Astrocyte (in vitro differentiated cells and primary cell): ENCODE results near the gene MAP2K2. TPM values are rescaled to one million over a fixed set of nuclear protein-coding genes. Genes with fewer than 3 reads are reported as not detected.

ENCODE experiments used
- DNase-seq: peaks from one replicate; pipeline ENCODE4 v3.0.0-alpha.2; 2010; ENCODE audit warnings: low read depth
- FAIRE-seq: peaks from 2 replicates; lab custom pipeline; 2011; peaks lifted over from hg19 to GRCh38; lab: Jason Lieb, UNC
- H2AFZ ChIP-seq: 2 replicates; pipeline ENCODE4 v1.6.0; 2012; ENCODE audit warnings: low read depth, low read length, inconsistent platforms
- H3K27ac ChIP-seq: 2 replicates; pipeline ENCODE4 v1.5.1; 2011; ENCODE audit warnings: low read depth, low read length, inconsistent platforms
- H3K27me3 ChIP-seq: 2 replicates; pipeline ENCODE4 v1.6.0; 2011; ENCODE audit warnings: low read length, inconsistent platforms; ENCODE audit not compliant: insufficient read depth
- H3K36me3 ChIP-seq: 2 replicates; pipeline ENCODE4 v1.5.1; 2011; ENCODE audit warnings: low read length, inconsistent platforms; ENCODE audit not compliant: insufficient read depth
- H3K4me1 ChIP-seq: 2 replicates; pipeline ENCODE4 v1.5.1; 2011; ENCODE audit warnings: low read length, inconsistent platforms; ENCODE audit not compliant: insufficient read depth
- H3K4me2 ChIP-seq: 2 replicates; pipeline ENCODE4 v1.6.0; 2012; ENCODE audit warnings: low read length, inconsistent platforms
- H3K4me3 ChIP-seq: 2 replicates; pipeline ENCODE4 v1.5.1; 2011; ENCODE audit warnings: low read depth, mild to moderate bottlenecking, low read length, inconsistent platforms; ENCODE audit not compliant: insufficient read depth
- H3K79me2 ChIP-seq: 2 replicates; pipeline ENCODE4 v1.6.0; 2012; ENCODE audit warnings: mild to moderate bottlenecking, low read length, inconsistent platforms; ENCODE audit not compliant: insufficient read depth
- H3K9ac ChIP-seq: 2 replicates; pipeline ENCODE4 v1.6.0; 2012; ENCODE audit warnings: mild to moderate bottlenecking, low read length, inconsistent platforms
- H3K9me3 ChIP-seq: 2 replicates; pipeline ENCODE4 v1.5.1; 2012; ENCODE audit warnings: low read depth, mild to moderate bottlenecking, low read length, inconsistent platforms; ENCODE audit not compliant: insufficient read depth
- H4K20me1 ChIP-seq: 2 replicates; pipeline ENCODE4 v1.6.0; 2012; ENCODE audit warnings: low read length, inconsistent platforms; ENCODE audit not compliant: insufficient read depth
- H3K27ac Mint-ChIP-seq: one replicate; pipeline ENCODE4 v1.8.0; 2021; ENCODE audit warnings: mild to moderate bottlenecking, mixed read lengths; ENCODE audit not compliant: unreplicated experiment
- H3K27me3 Mint-ChIP-seq: one replicate; pipeline ENCODE4 v1.8.0; 2021; ENCODE audit warnings: low read depth, mixed read lengths; ENCODE audit not compliant: unreplicated experiment
- H3K36me3 Mint-ChIP-seq: one replicate; pipeline ENCODE4 v1.8.0; 2021; ENCODE audit warnings: low read depth, mixed read lengths; ENCODE audit not compliant: unreplicated experiment
- H3K4me1 Mint-ChIP-seq: one replicate; pipeline ENCODE4 v1.8.0; 2021; ENCODE audit warnings: low read depth, mixed read lengths; ENCODE audit not compliant: unreplicated experiment
- H3K4me3 Mint-ChIP-seq: one replicate; pipeline ENCODE4 v1.8.0; 2021; ENCODE audit warnings: mild to moderate bottlenecking, moderate library complexity, mixed read lengths; ENCODE audit not compliant: unreplicated experiment
- H3K9me3 Mint-ChIP-seq: one replicate; pipeline ENCODE4 v1.8.0; 2021; ENCODE audit warnings: mild to moderate bottlenecking, mixed read lengths; ENCODE audit not compliant: unreplicated experiment
- EZH2 ChIP-seq: IDR thresholded peaks from 2 replicates; pipeline ENCODE4 v1.6.1; 2012; ENCODE audit warnings: mild to moderate bottlenecking, low read length, inconsistent platforms; ENCODE audit not compliant: insufficient read depth
- total RNA-seq: library from RNA; stranded (reverse); gene quantifications from 2 replicates; pipeline ENCODE4 v1.2.1, GENCODE V29; 2021
- TF ChIP-seq, protein P1 (sequence below): IDR thresholded peaks from 2 replicates; pipeline ENCODE4 v1.5.1; 2011; ENCODE audit warnings: low read depth, mild to moderate bottlenecking, inconsistent platforms, low read length, moderate library complexity; ENCODE audit not compliant: insufficient read depth

Gene MAP2K2
- total RNA-seq, 1 donor from 2014 or later = 190 TPM

DNA sequence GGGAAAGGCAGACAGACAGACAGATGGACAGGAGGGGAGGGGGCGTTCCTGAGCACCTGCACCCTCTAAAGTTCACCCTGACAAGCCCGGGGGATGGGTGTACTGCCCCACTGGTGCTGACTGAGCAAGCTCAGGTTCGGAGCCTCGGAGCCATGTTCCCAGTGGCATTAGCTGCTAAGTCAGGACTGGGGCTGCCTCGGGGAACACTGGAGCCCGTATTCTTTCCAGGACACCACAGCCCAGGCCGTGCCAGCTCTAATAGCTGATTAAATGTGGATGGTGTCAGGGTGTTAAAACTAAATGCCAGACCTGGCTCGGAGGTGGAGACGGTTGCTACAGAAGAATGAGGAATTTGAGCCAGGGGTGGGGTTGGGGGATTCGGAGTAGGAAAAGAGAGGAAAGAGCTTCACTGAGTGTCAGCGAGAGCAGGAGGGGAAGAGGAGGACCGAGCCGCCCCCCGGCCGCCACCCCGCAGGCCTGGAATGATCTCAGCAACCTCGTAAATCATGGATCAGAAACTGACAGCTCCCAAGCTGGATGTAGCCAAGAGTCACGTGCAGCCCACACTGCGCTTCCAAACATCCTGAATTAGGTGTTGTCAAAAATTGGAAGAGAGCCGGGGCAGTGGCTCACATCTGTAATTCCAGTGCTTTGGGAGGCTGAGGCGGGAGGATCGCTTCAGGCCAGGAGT lies 10.4 kb downstream of the MAP2K2 start:
- Mint-ChIP-seq H3K36me3 (peaks cover 19% of the 10 kb centered on the region), H3K9me3 (no peaks in the 10 kb centered on the region), H3K4me3 (no peak overlapping the region), H3K27me3 (no peaks in the 10 kb centered on the region), H3K4me1 (no peaks in the 10 kb centered on the region), H3K27ac (no peak overlapping the region)
- Histone ChIP-seq H3K9ac (no peak overlapping the region), H2AFZ (no peak overlapping the region), H3K27me3 (no peaks in the 10 kb centered on the region), H3K27ac (no peak overlapping the region), H3K79me2 (peaks cover 29% of the 10 kb centered on the region), H3K4me3 (no peak overlapping the region), H3K9me3 (no peaks in the 10 kb centered on the region), H3K4me2 (no peak overlapping the region), H3K36me3 (peaks cover 10% of the 10 kb centered on the region), H3K4me1 (no peaks in the 10 kb centered on the region), H4K20me1 (peaks cover 58% of the 10 kb centered on the region)
- DNase-seq = no peak
- FAIRE-seq = no peak
- TF ChIP-seq, protein P1, sequence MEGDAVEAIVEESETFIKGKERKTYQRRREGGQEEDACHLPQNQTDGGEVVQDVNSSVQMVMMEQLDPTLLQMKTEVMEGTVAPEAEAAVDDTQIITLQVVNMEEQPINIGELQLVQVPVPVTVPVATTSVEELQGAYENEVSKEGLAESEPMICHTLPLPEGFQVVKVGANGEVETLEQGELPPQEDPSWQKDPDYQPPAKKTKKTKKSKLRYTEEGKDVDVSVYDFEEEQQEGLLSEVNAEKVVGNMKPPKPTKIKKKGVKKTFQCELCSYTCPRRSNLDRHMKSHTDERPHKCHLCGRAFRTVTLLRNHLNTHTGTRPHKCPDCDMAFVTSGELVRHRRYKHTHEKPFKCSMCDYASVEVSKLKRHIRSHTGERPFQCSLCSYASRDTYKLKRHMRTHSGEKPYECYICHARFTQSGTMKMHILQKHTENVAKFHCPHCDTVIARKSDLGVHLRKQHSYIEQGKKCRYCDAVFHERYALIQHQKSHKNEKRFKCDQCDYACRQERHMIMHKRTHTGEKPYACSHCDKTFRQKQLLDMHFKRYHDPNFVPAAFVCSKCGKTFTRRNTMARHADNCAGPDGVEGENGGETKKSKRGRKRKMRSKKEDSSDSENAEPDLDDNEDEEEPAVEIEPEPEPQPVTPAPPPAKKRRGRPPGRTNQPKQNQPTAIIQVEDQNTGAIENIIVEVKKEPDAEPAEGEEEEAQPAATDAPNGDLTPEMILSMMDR = no peak
- TF ChIP-seq EZH2 = no peak

DNA sequence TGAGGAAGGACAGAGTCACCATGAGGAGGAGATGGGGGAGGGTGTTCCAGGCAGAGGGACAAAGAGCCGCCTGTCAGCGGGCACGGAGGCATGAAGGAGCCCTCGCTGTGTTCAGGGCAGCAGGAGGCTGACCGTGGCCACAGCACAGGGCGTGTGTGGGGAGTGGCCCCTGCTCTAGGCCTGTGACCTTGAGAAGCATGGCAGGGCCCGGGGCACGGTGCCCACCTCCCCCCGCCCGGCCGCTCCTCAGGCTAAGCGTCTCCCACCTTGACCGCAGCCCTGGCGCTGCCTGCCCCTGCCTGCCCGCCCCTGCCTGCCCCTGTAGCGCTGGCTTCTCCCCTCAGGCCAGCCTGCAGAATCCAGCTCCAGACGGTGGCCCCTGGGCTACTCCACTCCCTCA lies 11.6 kb downstream of the MAP2K2 start:
- peaks cover 23% of the 10 kb centered on the region for H3K36me3 Mint-ChIP-seq
- no peak for FAIRE-seq

GRCh38 chr19:4109626-4109945 lies 14.3 kb downstream of the MAP2K2 start:
- H3K4me3 ChIP-seq = no peak overlapping the region
- H3K4me1 ChIP-seq = peaks cover 13% of the 10 kb centered on the region
- H3K9ac ChIP-seq = no peak overlapping the region
- peaks cover 41% of the 10 kb centered on the region for H4K20me1 ChIP-seq
- no peaks in the 10 kb centered on the region for H3K9me3 ChIP-seq
- Mint-ChIP-seq H3K27ac (no peak overlapping the region), H3K9me3 (no peaks in the 10 kb centered on the region), H3K36me3 (peaks cover 23% of the 10 kb centered on the region), H3K4me3 (peak overlapping the region; percentile 20), H3K27me3 (no peaks in the 10 kb centered on the region), H3K4me1 (peaks cover 9% of the 10 kb centered on the region)
- no peak for TF ChIP-seq EZH2
- TF ChIP-seq, protein P1 = no peak
- H3K27me3 ChIP-seq = no peaks in the 10 kb centered on the region
- no peaks in the 10 kb centered on the region for H3K79me2 ChIP-seq
- DNase-seq (no peak), FAIRE-seq (no peak)
- no peak overlapping the region for H3K27ac ChIP-seq
- no peak overlapping the region for H3K4me2 ChIP-seq
- no peak overlapping the region for H2AFZ ChIP-seq
- H3K36me3 ChIP-seq = peaks cover 6% of the 10 kb centered on the region

More for the DNA sequence above, 11.6 kb downstream of the MAP2K2 start:
- Histone ChIP-seq H3K27me3 (no peaks in the 10 kb centered on the region), H3K79me2 (peaks cover 18% of the 10 kb centered on the region), H3K4me2 (no peak overlapping the region), H3K4me1 (no peaks in the 10 kb centered on the region), H3K36me3 (peaks cover 10% of the 10 kb centered on the region), H4K20me1 (peaks cover 52% of the 10 kb centered on the region), H3K9ac (no peak overlapping the region), H3K4me3 (no peak overlapping the region), H3K27ac (no peak overlapping the region), H3K9me3 (no peaks in the 10 kb centered on the region), H2AFZ (no peak overlapping the region)
- peak overlapping the region; percentile 11 for H3K27ac Mint-ChIP-seq
- H3K27me3 Mint-ChIP-seq = no peaks in the 10 kb centered on the region
- TF ChIP-seq, protein P1 = no peak
- TF ChIP-seq EZH2 = no peak
- no peaks in the 10 kb centered on the region for H3K4me1 Mint-ChIP-seq
- no peak overlapping the region for H3K4me3 Mint-ChIP-seq
- no peak for DNase-seq
- no peaks in the 10 kb centered on the region for H3K9me3 Mint-ChIP-seq
